ENCODE results near the gene EFCAB6. TPM values are rescaled to one million over a fixed set of nuclear protein-coding genes. Genes with fewer than 3 reads are reported as not detected.

The EFCAB6 gene
- total and polyA plus RNA-seq, 2 of the 13 experiments (the other 11 are each of a cell fraction or from before 2014, with no cell fraction given), result not detected

GRCh38 chr22:43802897-43803495, 9.1 kb downstream of the EFCAB6 start:
- Histone ChIP-seq H3K27ac (ENCODE audit: extremely low read length, insufficient read depth, low read length) (no peak overlapping the region), H3K79me2 (ENCODE audit: insufficient read depth, low read length) (no peaks in the 10 kb centered on the region), H3K4me1 (ENCODE audit: insufficient read depth, low read length) (no peaks in the 10 kb centered on the region), H3K27me3 (ENCODE audit: control insufficient read depth in 1 of 2, insufficient read depth in 2 of 2, low read length in 2 of 2) (no peaks in the 10 kb centered on the region; a peak in 1 of 5 replicates), H3K9ac (ENCODE audit: insufficient read depth, low read depth, low read length) (no peak overlapping the region), H2AFZ (ENCODE audit: low read length) (no peak overlapping the region), H4K20me1 (ENCODE audit: insufficient read depth, low read length) (no peaks in the 10 kb centered on the region), H3K4me3 (replicated peaks in 1 of 3; ENCODE audit: insufficient read depth in 1 of 3, low read depth in 2 of 3, low read length in 3 of 3) (no peak overlapping the region), H3K36me3 (replicated peaks in 1 of 2; ENCODE audit: control insufficient read depth in 1 of 2, insufficient read depth in 2 of 2, low read length in 2 of 2) (no peaks in the 10 kb centered on the region), H3K4me2 (ENCODE audit: low read depth, low read length) (no peak overlapping the region), H3K9me3 (ENCODE audit: low read length) (0 out of 2 replicates have a peak, but pooled peaks cover 15% of the 10 kb centered on the region)
- WGBS (ENCODE audit: low lambda C conversion rate), result under 1% methylated on average over 5 of the region's 5 CpGs
- no TSS peak for BruUV-seq (replicated peaks)
- DNase-seq (ENCODE audit: low spot score), result no peak
- POLR2A ChIA-PET, result no interaction called here
- intact Hi-C loops (cut with micrococcal nuclease; ENCODE audit: unreplicated experiment) (no loop called here), in situ Hi-C loops (cut with HindIII; ENCODE audit: extremely low pct_ligation_motif_present, low pct_unique_long_range_greater_than_20kb) (no loop called here)
- ATAC-seq, result no peak
- CTCF ChIA-PET (ENCODE audit: low intra/inter-chr PET ratio, low total read pairs), result no interaction called here
- FAIRE-seq, result no peak
- TF ChIP-seq MZF1 (CRISPR knock-in tag; IDR thresholded peaks at IDR 0.05; ENCODE audit: borderline replicate concordance) (no peak), ZMYM4 (CRISPR knock-in tag; IDR thresholded peaks at IDR 0.05) (no peak), ZBTB8A (CRISPR knock-in tag; IDR thresholded peaks at IDR 0.05; ENCODE audit: borderline replicate concordance, low read depth) (no peak), ARNT2 (CRISPR knock-in tag; IDR thresholded peaks at IDR 0.05; ENCODE audit: low read depth) (no peak), ZNF251 (CRISPR knock-in tag; IDR thresholded peaks at IDR 0.05) (no peak), BRD4 (CRISPR knock-in tag; IDR thresholded peaks at IDR 0.05) (no peak), ZNF260 (CRISPR knock-in tag; IDR thresholded peaks at IDR 0.05; ENCODE audit: borderline replicate concordance, low read depth) (no peak), ZSCAN21 (CRISPR knock-in tag; IDR thresholded peaks at IDR 0.05; ENCODE audit: borderline replicate concordance) (no peak), BRF2 (CRISPR knock-in tag; IDR thresholded peaks at IDR 0.05) (no peak), CENPBD1 (CRISPR knock-in tag; IDR thresholded peaks at IDR 0.05; ENCODE audit: borderline replicate concordance, low read depth) (no peak), BCLAF1 (IDR thresholded peaks at IDR 0.05) (no peak)
- TF ChIP-seq, protein P1, sequence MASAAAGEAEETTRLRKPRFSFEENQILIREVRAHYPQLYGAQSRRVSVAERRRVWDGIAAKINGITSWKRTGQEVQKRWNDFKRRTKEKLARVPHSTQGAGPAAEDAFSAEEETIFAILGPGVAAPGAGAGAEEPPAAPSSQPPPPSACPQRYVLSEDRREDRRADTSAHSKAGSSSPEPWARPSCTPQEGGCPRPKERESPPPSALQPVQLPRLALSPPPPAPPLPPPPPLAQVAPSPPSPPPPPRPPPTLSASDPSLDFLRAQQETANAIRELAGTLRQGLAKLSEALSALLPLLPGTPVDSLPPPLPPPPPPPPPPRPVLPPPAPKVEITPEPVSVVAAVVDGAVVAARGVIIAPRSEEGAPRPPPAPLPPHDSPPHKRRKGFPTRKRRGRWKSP (CRISPR knock-in tag; IDR thresholded peaks at IDR 0.05), result no peak
- TF ChIP-seq, protein P2, sequence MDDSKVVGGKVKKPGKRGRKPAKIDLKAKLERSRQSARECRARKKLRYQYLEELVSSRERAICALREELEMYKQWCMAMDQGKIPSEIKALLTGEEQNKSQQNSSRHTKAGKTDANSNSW (CRISPR knock-in tag; IDR thresholded peaks at IDR 0.05; ENCODE audit: borderline replicate concordance), result no peak
- TF ChIP-seq, protein P3, sequence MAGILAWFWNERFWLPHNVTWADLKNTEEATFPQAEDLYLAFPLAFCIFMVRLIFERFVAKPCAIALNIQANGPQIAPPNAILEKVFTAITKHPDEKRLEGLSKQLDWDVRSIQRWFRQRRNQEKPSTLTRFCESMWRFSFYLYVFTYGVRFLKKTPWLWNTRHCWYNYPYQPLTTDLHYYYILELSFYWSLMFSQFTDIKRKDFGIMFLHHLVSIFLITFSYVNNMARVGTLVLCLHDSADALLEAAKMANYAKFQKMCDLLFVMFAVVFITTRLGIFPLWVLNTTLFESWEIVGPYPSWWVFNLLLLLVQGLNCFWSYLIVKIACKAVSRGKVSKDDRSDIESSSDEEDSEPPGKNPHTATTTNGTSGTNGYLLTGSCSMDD (CRISPR knock-in tag; IDR thresholded peaks at IDR 0.05), result no peak
- TF ChIP-seq, protein P4, sequence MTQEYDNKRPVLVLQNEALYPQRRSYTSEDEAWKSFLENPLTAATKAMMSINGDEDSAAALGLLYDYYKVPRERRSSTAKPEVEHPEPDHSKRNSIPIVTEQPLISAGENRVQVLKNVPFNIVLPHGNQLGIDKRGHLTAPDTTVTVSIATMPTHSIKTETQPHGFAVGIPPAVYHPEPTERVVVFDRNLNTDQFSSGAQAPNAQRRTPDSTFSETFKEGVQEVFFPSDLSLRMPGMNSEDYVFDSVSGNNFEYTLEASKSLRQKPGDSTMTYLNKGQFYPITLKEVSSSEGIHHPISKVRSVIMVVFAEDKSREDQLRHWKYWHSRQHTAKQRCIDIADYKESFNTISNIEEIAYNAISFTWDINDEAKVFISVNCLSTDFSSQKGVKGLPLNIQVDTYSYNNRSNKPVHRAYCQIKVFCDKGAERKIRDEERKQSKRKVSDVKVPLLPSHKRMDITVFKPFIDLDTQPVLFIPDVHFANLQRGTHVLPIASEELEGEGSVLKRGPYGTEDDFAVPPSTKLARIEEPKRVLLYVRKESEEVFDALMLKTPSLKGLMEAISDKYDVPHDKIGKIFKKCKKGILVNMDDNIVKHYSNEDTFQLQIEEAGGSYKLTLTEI (CRISPR knock-in tag; conservative IDR thresholded peaks at IDR 0.05), result no peak

Measured in HepG2 (cell line).